HL-60 (cell line): ENCODE results near the gene HAO2.

Source experiments
- TF ChIP-seq, protein P1 (sequence below): IDR thresholded peaks from one replicate; pipeline ENCODE4 v1.5.1; 2011; ENCODE audit warnings: low read length, control low read depth, inconsistent platforms; ENCODE audit not compliant: insufficient read depth
- TF ChIP-seq, protein P2 (sequence below): IDR thresholded peaks from 2 replicates; pipeline ENCODE4 v1.6.1; 2012; ENCODE audit warnings: low read depth; ENCODE audit not compliant: insufficient replicate concordance

DNA sequence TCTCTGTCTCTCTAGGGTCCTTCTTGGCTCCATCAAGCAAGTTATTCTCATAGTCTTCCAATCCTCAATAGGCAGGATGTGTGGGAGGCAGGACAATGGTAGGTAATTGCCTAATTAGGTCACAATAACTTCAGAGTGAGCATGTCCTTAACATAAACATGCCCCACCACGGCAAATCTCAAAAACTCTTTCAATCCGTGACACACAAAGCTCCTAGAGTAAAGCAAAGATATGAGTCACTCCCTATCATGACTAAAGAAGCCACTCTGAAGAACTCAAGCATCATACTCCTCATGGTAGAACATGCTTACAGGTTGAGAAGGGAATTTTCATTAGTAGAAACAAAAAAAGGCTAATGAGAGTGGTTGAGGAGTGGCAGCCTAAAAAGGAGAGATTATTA, 4.9 kb downstream of the HAO2 start:
- TF ChIP-seq, protein P1, sequence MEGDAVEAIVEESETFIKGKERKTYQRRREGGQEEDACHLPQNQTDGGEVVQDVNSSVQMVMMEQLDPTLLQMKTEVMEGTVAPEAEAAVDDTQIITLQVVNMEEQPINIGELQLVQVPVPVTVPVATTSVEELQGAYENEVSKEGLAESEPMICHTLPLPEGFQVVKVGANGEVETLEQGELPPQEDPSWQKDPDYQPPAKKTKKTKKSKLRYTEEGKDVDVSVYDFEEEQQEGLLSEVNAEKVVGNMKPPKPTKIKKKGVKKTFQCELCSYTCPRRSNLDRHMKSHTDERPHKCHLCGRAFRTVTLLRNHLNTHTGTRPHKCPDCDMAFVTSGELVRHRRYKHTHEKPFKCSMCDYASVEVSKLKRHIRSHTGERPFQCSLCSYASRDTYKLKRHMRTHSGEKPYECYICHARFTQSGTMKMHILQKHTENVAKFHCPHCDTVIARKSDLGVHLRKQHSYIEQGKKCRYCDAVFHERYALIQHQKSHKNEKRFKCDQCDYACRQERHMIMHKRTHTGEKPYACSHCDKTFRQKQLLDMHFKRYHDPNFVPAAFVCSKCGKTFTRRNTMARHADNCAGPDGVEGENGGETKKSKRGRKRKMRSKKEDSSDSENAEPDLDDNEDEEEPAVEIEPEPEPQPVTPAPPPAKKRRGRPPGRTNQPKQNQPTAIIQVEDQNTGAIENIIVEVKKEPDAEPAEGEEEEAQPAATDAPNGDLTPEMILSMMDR, result no peak
- TF ChIP-seq, protein P2, sequence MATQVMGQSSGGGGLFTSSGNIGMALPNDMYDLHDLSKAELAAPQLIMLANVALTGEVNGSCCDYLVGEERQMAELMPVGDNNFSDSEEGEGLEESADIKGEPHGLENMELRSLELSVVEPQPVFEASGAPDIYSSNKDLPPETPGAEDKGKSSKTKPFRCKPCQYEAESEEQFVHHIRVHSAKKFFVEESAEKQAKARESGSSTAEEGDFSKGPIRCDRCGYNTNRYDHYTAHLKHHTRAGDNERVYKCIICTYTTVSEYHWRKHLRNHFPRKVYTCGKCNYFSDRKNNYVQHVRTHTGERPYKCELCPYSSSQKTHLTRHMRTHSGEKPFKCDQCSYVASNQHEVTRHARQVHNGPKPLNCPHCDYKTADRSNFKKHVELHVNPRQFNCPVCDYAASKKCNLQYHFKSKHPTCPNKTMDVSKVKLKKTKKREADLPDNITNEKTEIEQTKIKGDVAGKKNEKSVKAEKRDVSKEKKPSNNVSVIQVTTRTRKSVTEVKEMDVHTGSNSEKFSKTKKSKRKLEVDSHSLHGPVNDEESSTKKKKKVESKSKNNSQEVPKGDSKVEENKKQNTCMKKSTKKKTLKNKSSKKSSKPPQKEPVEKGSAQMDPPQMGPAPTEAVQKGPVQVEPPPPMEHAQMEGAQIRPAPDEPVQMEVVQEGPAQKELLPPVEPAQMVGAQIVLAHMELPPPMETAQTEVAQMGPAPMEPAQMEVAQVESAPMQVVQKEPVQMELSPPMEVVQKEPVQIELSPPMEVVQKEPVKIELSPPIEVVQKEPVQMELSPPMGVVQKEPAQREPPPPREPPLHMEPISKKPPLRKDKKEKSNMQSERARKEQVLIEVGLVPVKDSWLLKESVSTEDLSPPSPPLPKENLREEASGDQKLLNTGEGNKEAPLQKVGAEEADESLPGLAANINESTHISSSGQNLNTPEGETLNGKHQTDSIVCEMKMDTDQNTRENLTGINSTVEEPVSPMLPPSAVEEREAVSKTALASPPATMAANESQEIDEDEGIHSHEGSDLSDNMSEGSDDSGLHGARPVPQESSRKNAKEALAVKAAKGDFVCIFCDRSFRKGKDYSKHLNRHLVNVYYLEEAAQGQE, result no peak
